ENCODE results near the gene FHAD1. TPM values are rescaled to one million over a fixed set of nuclear protein-coding genes. Genes with fewer than 3 reads are reported as not detected.

Gene FHAD1
- total RNA-seq, 4 donors from 2014 or later, result 0.96 TPM; not detected in 3

GRCh38 chr1:15408890-15409387 is 161.9 kb downstream of the FHAD1 start:
- no peak for DNase-seq (ENCODE audit: low spot score)
- TF ChIP-seq CTCF (IDR thresholded peaks at IDR 0.05), result no peak
- no peak for ATAC-seq (ENCODE audit: low FRiP score)

GRCh38 chr1:15409388-15410222 is 162.6 kb downstream of the FHAD1 start, which contains the start of gene EFHD2:
TSS of gene EFHD2 (plus strand) at chr1:15409888. CDS start at chr1:15409972, 84 bp downstream.
- TF ChIP-seq CTCF (IDR thresholded peaks at IDR 0.05), result no peak
- ATAC-seq (ENCODE audit: low FRiP score) (peak; percentile 77), DNase-seq (ENCODE audit: low spot score) (peak; percentile 58)

GRCh38 chr1:15410223-15410883 is 163.3 kb downstream of the FHAD1 start:
- no peak for TF ChIP-seq CTCF (IDR thresholded peaks at IDR 0.05)
- ATAC-seq (ENCODE audit: low FRiP score) (no peak), DNase-seq (ENCODE audit: low spot score) (no peak)

- no peak for TF ChIP-seq CTCF (IDR thresholded peaks at IDR 0.05)
- DNase-seq (ENCODE audit: low spot score), result no peak
- no peak for ATAC-seq (ENCODE audit: low FRiP score)
Measured at GRCh38 chr1:15410884-15411245, 163.8 kb downstream of the FHAD1 start.

GRCh38 chr1:15411593-15412137 is 164.6 kb downstream of the FHAD1 start:
- DNase-seq (ENCODE audit: low spot score) (no peak), ATAC-seq (ENCODE audit: low FRiP score) (no peak)
- no peak for TF ChIP-seq CTCF (IDR thresholded peaks at IDR 0.05)

- ATAC-seq (ENCODE audit: low FRiP score) (no peak), DNase-seq (ENCODE audit: low spot score) (no peak)
- TF ChIP-seq CTCF (IDR thresholded peaks at IDR 0.05), result no peak
Measured at GRCh38 chr1:15412175-15412800, 165.3 kb downstream of the FHAD1 start.
